ENCODE measurements around the gene SH3PXD2A. TPM values are rescaled to one million over a fixed set of nuclear protein-coding genes. Genes with fewer than 3 reads are reported as not detected.
A peak's percentile ranks its signal among the peaks of the same experiment; 100 is the strongest.

The SH3PXD2A gene
- total RNA-seq, 1 donor from 2014 or later = 8.2 TPM

- no peak for DNase-seq (ENCODE audit: low read depth)
Observed at GRCh38 chr10:103812432-103812831, 42.9 kb downstream of the SH3PXD2A start.

GRCh38 chr10:103812004-103812403, 43.4 kb downstream of the SH3PXD2A start:
- no peak for DNase-seq (ENCODE audit: low read depth)

- DNase-seq (ENCODE audit: low read depth) = no peak
Observed at GRCh38 chr10:103811463-103811862, 43.9 kb downstream of the SH3PXD2A start.

- DNase-seq (ENCODE audit: low read depth) = no peak
Observed at GRCh38 chr10:103808780-103809179, 46.6 kb downstream of the SH3PXD2A start.

- no peak for DNase-seq (ENCODE audit: low read depth)
Observed at GRCh38 chr10:103807996-103808395, 47.4 kb downstream of the SH3PXD2A start.

GRCh38 chr10:103806395-103807187, 48.8 kb downstream of the SH3PXD2A start:
- no peak for DNase-seq (ENCODE audit: low read depth)

GRCh38 chr10:103805781-103806180, 49.6 kb downstream of the SH3PXD2A start:
- no peak for DNase-seq (ENCODE audit: low read depth)

- no peak for DNase-seq (ENCODE audit: low read depth)
Observed at GRCh38 chr10:103804871-103805270, 50.5 kb downstream of the SH3PXD2A start.

- DNase-seq (ENCODE audit: low read depth) = no peak
Observed at GRCh38 chr10:103803941-103804340, 51.4 kb downstream of the SH3PXD2A start.

GRCh38 chr10:103802637-103803353, 52.6 kb downstream of the SH3PXD2A start:
- DNase-seq (ENCODE audit: low read depth) = no peak

GRCh38 chr10:103802081-103802480, 53.3 kb downstream of the SH3PXD2A start:
- DNase-seq (ENCODE audit: low read depth) = no peak

- DNase-seq (ENCODE audit: low read depth) = peak; percentile 59
Observed at GRCh38 chr10:103800789-103801540, 54.4 kb downstream of the SH3PXD2A start.

GRCh38 chr10:103800089-103800488, 55.3 kb downstream of the SH3PXD2A start:
- no peak for DNase-seq (ENCODE audit: low read depth)

GRCh38 chr10:103799341-103799740, 56.0 kb downstream of the SH3PXD2A start:
- DNase-seq (ENCODE audit: low read depth) = no peak

- no peak for DNase-seq (ENCODE audit: low read depth)
Observed at GRCh38 chr10:103798511-103798910, 56.9 kb downstream of the SH3PXD2A start.

GRCh38 chr10:103797857-103798256, 57.5 kb downstream of the SH3PXD2A start:
- no peak for DNase-seq (ENCODE audit: low read depth)

GRCh38 chr10:103795634-103796270, 59.6 kb downstream of the SH3PXD2A start:
- DNase-seq (ENCODE audit: low read depth) = no peak

- DNase-seq (ENCODE audit: low read depth) = no peak
Observed at GRCh38 chr10:103794996-103795395, 60.4 kb downstream of the SH3PXD2A start.

GRCh38 chr10:103793920-103794883, 61.2 kb downstream of the SH3PXD2A start:
- DNase-seq (ENCODE audit: low read depth) = no peak

- DNase-seq (ENCODE audit: low read depth) = peak; percentile 19
Observed at GRCh38 chr10:103793429-103793828, 61.9 kb downstream of the SH3PXD2A start.

- no peak for DNase-seq (ENCODE audit: low read depth)
Observed at GRCh38 chr10:103792547-103792946, 62.8 kb downstream of the SH3PXD2A start.

Measured in renal cortical epithelial cell (primary cell).